Measurements from ENCODE around the gene LRRN4. TPM values are rescaled to one million over a fixed set of nuclear protein-coding genes. Genes with fewer than 3 reads are reported as not detected.

The LRRN4 gene
- total RNA-seq, 4 donors from 2014 or later: not detected

DNA sequence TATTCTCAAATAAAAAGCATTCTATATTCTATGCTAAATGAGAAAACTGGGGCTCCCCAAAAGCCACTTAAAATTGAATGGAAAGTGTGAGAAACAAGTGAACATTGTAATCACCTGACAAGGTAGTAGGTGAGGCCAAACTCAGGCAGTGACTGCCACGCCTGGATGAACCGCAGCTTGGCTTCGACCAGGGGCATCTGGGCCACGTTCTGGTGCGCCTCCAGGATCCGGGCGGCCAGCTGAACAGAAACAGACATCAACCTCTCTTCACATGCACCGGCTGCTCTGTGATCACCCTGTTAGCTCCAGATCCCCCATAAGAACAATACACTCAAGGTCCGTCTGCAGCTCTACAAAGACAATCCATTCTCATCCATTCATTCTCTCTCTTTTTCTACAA, 30.1 kb upstream of the LRRN4 start:
- Histone ChIP-seq H3K36me3 (no peaks in the 10 kb centered on the region), H3K27me3 (no peaks in the 10 kb centered on the region), H3K9me3 (no peaks in the 10 kb centered on the region), H3K4me1 (no peaks in the 10 kb centered on the region), H3K4me3 (replicated peaks in 1 of 3) (no peak overlapping the region), H3K27ac (no peak overlapping the region)
- peak; percentile 26 to 61 for DNase-seq
- intact Hi-C loops (cut with DNase I): no loop called here
- WGBS, 2 donors: 72 to 74% methylated on average over 9 of the region's 9 CpGs
- TF ChIP-seq, protein P1, sequence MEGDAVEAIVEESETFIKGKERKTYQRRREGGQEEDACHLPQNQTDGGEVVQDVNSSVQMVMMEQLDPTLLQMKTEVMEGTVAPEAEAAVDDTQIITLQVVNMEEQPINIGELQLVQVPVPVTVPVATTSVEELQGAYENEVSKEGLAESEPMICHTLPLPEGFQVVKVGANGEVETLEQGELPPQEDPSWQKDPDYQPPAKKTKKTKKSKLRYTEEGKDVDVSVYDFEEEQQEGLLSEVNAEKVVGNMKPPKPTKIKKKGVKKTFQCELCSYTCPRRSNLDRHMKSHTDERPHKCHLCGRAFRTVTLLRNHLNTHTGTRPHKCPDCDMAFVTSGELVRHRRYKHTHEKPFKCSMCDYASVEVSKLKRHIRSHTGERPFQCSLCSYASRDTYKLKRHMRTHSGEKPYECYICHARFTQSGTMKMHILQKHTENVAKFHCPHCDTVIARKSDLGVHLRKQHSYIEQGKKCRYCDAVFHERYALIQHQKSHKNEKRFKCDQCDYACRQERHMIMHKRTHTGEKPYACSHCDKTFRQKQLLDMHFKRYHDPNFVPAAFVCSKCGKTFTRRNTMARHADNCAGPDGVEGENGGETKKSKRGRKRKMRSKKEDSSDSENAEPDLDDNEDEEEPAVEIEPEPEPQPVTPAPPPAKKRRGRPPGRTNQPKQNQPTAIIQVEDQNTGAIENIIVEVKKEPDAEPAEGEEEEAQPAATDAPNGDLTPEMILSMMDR (IDR thresholded peaks at IDR 0.05): no peak
- no peak for TF ChIP-seq POLR2A (IDR thresholded peaks at IDR 0.05)

DNA sequence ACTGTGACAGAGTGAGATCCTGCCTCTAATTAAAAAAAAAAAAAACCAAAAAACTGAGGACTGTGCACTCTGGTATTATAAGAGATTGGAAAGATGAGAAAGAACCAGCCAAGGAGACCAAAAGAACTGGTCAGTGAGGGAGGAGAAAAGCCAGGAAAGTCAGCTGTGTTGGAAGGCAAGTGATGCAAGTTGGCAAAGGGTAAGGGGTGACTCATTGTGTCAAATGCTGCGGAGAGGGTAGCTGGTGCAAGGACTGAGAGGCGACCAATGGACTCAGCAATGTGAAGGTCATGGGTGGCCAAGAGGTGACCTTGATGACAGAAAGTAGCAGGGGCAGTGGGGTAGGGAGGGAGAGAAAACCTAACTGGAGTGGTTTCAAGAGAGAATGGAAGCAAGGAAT, 27.4 kb upstream of the LRRN4 start:
- intact Hi-C loops (cut with DNase I): no loop called here
- no peak overlapping the region for H3K4me3 ChIP-seq (replicated peaks in 1 of 3)

DNA sequence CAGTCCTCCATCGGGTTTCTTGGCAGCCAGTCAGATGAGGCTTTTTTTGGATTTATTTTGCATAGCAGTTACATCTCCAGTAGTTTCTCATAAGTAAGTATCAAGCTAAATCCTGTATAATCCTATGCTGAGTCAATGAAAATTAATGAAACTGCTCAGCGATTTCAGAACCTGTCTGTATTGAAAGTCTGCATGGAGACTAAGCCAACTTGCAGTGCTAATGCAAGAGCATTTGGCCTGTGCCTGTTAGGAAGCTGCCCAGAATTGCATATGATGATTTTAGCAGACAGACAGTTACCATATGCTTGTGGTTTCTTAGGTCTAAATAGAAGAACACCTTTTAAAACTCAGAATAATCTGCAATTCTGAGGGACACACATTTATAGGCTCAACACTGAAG, 25.2 kb upstream of the LRRN4 start:
- H3K4me3 ChIP-seq (replicated peaks in 1 of 3): no peak overlapping the region
- H3K4me1 ChIP-seq: no peaks in the 10 kb centered on the region
- H3K9me3 ChIP-seq: no peaks in the 10 kb centered on the region
- no peaks in the 10 kb centered on the region for H3K27me3 ChIP-seq
- WGBS, 2 donors: 55 to 62% methylated on average over 2 of the region's 2 CpGs
- no peaks in the 10 kb centered on the region for H3K36me3 ChIP-seq
- intact Hi-C loops (cut with DNase I): loop anchor here (10.0 kb wide), 1 partner anchor 134 kb away; no protein-coding TSS in a partner anchor
- TF ChIP-seq, protein P1 (IDR thresholded peaks at IDR 0.05): no peak
- TF ChIP-seq POLR2A (IDR thresholded peaks at IDR 0.05): no peak
- no peak for DNase-seq
- no peak overlapping the region for H3K27ac ChIP-seq

More for the DNA sequence above, 27.4 kb upstream of the LRRN4 start:
- no peak for DNase-seq
- H3K9me3 ChIP-seq: no peaks in the 10 kb centered on the region
- no peak for TF ChIP-seq POLR2A (IDR thresholded peaks at IDR 0.05)
- TF ChIP-seq, protein P1 (IDR thresholded peaks at IDR 0.05): no peak
- 79 to 83% methylated on average over 2 of the region's 2 CpGs for WGBS, 2 donors
- H3K27ac ChIP-seq: no peak overlapping the region
- no peaks in the 10 kb centered on the region for H3K27me3 ChIP-seq
- no peaks in the 10 kb centered on the region for H3K36me3 ChIP-seq
- H3K4me1 ChIP-seq: no peaks in the 10 kb centered on the region

DNA sequence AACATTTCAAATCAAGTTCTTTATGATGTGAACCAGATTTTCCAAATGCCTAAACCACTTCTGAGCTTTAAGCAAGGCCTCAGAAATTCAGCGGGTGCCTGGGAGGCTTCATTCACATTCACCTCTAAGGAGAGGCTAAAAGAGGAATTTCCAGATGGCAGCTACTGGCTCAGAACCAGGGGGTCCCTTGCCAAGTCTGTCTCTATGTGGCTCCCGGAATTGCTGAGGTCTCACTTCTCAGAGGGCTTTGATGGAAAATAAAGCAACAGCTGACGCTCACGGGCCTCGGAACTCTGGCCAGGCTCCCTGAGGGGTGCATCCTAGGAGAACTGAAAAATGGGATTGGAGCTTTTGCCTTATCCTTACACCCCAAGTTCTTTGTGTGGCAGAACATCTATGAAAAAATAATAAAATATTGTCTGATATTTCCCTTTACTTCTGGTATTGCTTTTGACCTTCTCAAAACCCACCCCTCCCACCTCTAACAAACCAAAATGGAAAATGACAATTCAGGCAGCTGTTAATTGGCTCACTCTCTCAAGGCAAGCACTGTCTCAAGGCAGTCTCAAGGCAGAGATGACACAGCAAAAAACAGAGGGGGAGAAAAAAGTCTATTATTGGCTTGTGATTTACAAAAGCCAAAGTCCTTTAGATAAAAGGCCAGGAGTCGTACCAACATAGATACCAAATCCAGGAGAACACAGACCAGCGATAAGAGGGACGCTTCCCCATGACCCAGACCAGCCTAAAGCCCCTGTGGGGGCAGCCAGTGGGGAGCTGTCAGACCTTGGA, 21.8 kb upstream of the LRRN4 start:
- no peak overlapping the region for H3K4me3 ChIP-seq (replicated peaks in 1 of 3)
- WGBS, 2 donors: 72 to 78% methylated on average over 8 of the region's 8 CpGs
- DNase-seq: peak in 1 of 2 donors; percentile 20
- H3K27me3 ChIP-seq: no peaks in the 10 kb centered on the region
- H3K27ac ChIP-seq: no peak overlapping the region
- no peaks in the 10 kb centered on the region for H3K36me3 ChIP-seq
- intact Hi-C loops (cut with DNase I): loop anchor here (2.0 to 10.0 kb wide), 2 partner anchors 131 to 549 kb away; no protein-coding TSS in a partner anchor
- no peak for TF ChIP-seq POLR2A (IDR thresholded peaks at IDR 0.05)
- TF ChIP-seq, protein P1 (IDR thresholded peaks at IDR 0.05): no peak
- no peaks in the 10 kb centered on the region for H3K9me3 ChIP-seq
- H3K4me1 ChIP-seq: peaks cover 8 to 9% of the 10 kb centered on the region in 2 donors

DNA sequence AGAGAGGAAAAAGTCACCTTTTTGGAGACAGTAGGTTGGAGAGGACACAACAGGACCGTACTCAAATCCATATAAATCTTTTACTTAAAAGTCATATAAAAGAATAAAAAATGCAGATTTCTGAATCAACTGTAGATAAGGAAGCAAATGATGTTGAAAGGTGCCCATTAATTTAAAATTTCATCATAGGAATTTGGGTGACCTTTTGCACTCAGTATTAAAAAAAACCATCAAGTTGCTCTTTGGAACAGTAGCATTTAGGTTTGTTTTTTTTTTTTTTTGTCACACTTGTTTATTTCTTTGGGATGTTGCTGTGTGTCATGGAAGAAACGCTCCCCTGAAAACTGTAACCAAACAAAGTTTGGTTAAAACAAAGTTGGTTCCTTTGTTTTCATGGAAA, 20.9 kb upstream of the LRRN4 start:
- no peak for DNase-seq
- Histone ChIP-seq H3K36me3 (no peaks in the 10 kb centered on the region), H3K4me1 (peaks cover 8 to 9% of the 10 kb centered on the region in 2 donors), H3K4me3 (replicated peaks in 1 of 3) (no peak overlapping the region), H3K27me3 (no peaks in the 10 kb centered on the region), H3K9me3 (no peaks in the 10 kb centered on the region), H3K27ac (no peak overlapping the region)
- intact Hi-C loops (cut with DNase I): loop anchor here (10.0 kb wide), 1 partner anchor 130 kb away; no protein-coding TSS in a partner anchor
- WGBS, 2 donors: 64 to 71% methylated on average over 2 of the region's 2 CpGs
- TF ChIP-seq POLR2A (IDR thresholded peaks at IDR 0.05): no peak
- TF ChIP-seq, protein P1 (IDR thresholded peaks at IDR 0.05): no peak
